ENCODE measurements around the gene NR2F6.

NR2F6 gene

DNA sequence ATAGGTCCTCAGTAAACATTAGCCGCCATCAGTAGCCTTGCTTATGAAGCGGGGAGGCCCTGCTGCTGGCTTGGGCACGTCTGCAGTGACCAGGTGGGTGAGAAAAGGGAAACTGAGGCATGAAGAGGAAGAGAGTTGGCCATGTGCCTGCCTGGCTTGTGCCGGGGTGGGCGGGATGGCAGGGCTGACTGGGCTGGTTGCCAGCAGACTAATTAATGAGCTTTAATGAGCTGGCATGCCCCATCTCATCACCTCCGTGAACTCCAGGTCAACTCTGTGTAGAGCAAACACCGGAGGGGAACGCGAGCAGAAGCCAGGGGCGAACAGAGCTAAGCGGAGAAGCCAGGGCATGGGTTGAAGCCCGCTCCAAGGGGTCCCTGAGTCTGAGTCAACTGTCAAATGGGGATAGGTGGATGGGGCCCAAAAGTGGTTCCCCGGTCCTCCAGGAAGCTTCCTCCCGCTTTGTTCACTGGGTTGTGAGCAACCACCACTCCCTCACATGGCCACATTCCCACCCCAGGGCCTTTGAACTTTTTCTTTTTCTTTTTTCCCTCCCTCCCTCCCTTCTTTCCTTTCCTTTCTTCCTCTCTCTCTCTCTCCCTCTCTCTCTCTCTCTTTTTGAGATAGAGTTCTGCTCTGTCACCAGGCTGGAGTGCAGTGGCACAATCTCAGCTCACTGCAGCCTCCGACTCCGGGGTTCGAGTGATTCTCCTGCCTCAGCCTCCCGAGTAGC, 8.7 kb downstream of the NR2F6 start:
- TF ChIP-seq FOXM1 (IDR thresholded peaks at IDR 0.05; ENCODE audit: borderline replicate concordance, low read depth) (no peak), NFIC (IDR thresholded peaks at IDR 0.05) (peak; percentile 56)

DNA sequence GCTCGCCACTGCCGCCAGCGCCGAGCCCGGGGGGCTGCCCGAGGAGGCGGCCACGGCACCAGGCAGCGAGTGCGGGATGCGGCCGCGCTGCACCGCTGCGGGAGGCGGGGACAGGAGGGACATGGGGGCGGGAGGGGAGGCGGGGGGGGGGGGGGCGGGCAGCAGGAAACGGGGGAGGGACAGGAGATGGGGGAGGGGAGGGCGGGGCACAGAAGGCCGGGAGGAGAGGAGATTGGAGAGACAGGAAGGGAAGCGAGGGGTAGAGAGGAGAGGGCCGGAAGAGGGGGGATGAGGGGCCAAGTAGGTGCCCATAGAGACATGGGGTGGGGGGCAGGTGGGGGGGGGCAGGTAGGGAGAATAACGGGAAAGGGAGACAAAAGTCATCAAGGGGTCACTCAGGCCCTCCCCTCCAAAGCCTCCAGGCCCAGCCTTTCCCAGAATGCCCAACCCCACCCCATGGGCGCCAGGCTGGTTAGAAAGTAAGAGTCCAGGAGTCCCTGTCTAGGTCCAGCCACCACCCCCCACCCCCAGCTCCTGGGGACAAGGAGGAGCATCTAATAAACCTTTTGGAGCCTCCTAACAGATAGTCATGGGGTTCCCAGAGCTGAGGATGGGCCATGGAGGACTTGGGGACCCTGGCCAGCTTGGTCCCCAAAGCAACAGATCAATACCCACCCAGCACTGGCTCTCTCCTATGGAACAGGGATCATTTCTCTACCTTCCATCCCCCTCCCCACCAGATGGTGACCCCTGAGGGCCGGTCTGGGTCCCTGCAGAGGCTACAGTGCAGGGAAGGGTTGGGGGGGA, 9.5 kb downstream of the NR2F6 start:
- TF ChIP-seq TAF1 (IDR thresholded peaks at IDR 0.05; ENCODE audit: low read depth): no peak
- TF ChIP-seq, protein P1, sequence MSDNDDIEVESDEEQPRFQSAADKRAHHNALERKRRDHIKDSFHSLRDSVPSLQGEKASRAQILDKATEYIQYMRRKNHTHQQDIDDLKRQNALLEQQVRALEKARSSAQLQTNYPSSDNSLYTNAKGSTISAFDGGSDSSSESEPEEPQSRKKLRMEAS (IDR thresholded peaks at IDR 0.05): no peak
- TF ChIP-seq, protein P2, sequence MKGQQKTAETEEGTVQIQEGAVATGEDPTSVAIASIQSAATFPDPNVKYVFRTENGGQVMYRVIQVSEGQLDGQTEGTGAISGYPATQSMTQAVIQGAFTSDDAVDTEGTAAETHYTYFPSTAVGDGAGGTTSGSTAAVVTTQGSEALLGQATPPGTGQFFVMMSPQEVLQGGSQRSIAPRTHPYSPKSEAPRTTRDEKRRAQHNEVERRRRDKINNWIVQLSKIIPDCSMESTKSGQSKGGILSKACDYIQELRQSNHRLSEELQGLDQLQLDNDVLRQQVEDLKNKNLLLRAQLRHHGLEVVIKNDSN (IDR thresholded peaks at IDR 0.05): no peak
- no peak for TF ChIP-seq CREB1 (IDR thresholded peaks at IDR 0.05; ENCODE audit: low read depth)
- TF ChIP-seq NFIC (IDR thresholded peaks at IDR 0.05): no peak

DNA sequence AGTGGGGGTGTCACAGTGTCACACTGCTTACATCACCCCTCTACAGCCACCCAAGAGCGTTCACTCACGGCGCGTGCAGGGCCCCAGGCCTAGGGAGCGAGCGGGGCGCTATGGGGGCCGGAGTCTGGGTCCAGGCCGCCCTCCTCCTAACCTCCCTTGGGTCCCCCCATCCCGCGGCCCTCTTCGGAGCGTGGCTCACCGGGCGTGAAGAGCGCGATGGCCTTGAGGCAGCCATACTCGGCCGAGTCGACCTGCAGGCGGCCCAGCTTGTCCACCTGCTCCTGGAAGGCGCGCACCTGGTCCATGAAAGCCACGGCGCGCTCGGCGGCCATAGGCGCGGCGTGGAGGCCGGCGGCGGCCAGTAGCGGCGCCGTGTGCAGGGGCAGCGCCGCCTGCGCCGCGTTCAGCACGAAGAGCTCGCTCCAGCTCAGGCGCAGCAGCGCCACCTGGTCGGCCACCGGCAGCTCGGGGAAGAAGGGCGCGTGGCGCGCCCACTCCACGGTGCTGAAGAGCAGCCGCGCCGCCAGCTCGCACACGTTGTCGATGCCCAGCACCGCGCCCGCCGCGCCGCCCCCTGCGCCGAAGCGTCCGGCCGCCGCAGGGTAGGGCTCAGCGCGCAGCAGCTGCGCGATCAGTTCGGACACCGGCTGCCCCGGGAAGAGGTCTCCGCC, 10.3 kb downstream of the NR2F6 start:
- TF ChIP-seq ZBTB7A (IDR thresholded peaks at IDR 0.05; ENCODE audit: low read depth) (0 out of 2 replicates have a peak, but pooled peaks have one; percentile 23), EGR1 (IDR thresholded peaks at IDR 0.05) (no peak)

DNA sequence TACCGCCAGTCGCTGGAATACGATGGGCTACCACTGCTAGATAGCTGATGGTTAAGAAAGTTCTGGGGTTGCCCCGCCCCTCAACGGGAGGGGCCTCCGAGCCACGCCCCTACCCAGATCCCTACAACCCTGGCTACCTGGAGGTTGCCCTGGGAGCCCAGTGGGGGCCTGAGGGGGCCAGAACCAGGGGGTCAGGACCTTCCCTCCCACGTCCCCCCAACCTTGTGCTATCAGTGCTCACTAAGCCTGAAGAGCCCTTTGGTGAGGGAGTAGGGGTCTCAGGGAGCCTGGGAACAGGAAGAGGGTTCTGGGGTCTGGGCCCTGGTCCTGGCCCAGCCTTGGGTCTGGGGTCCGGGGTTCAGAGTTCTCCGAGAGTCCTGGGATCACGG, 10.8 kb downstream of the NR2F6 start:
- TF ChIP-seq ZBTB7A (IDR thresholded peaks at IDR 0.05; ENCODE audit: low read depth): peak; percentile 58; the same call in 1 of the 2 replicates
- no peak for TF ChIP-seq TEAD4 (IDR thresholded peaks at IDR 0.05)

DNA sequence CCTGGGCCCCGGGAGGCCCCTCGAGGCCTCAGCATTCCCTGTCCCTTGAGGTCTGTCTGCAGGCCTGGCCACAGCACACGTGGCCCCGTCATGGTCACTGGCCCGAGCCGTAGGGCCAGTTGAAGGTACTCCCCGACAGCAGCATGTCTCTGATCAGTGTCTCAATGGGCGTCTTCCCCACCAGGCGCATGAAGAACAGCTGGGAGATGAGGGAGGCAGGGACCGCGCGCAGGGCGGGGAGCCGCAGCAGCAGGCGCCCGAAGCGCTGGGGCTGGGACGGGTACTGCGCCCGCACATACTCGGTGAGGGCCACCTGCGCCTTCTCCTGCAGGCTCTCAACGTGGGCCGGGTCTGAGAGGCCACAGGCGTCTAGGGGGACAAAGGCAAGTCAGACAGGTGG, 13.5 kb downstream of the NR2F6 start:
- TF ChIP-seq EP300 (IDR thresholded peaks at IDR 0.05; ENCODE audit: borderline replicate concordance): no peak
- no peak for TF ChIP-seq CEBPB (IDR thresholded peaks at IDR 0.05)
- TF ChIP-seq FOXM1 (IDR thresholded peaks at IDR 0.05; ENCODE audit: borderline replicate concordance, low read depth): no peak
- no peak for TF ChIP-seq NFIC (IDR thresholded peaks at IDR 0.05)
- no peak for TF ChIP-seq TEAD4 (IDR thresholded peaks at IDR 0.05)
- no peak for TF ChIP-seq CREB1 (IDR thresholded peaks at IDR 0.05; ENCODE audit: low read depth)
- TF ChIP-seq, protein P2 (IDR thresholded peaks at IDR 0.05): no peak
- TF ChIP-seq TCF12 (IDR thresholded peaks at IDR 0.05; ENCODE audit: low read depth): no peak
- no peak for TF ChIP-seq EGR1 (IDR thresholded peaks at IDR 0.05)
- TF ChIP-seq, protein P1 (IDR thresholded peaks at IDR 0.05): no peak
- no peak for TF ChIP-seq TAF1 (IDR thresholded peaks at IDR 0.05; ENCODE audit: low read depth)
- no peak for TF ChIP-seq RAD21 (IDR thresholded peaks at IDR 0.05; ENCODE audit: low read depth)
- no peak for TF ChIP-seq YY1 (IDR thresholded peaks at IDR 0.05; ENCODE audit: low read depth)
- no peak for TF ChIP-seq ZBTB7A (IDR thresholded peaks at IDR 0.05; ENCODE audit: low read depth)
- TF ChIP-seq, protein P3, sequence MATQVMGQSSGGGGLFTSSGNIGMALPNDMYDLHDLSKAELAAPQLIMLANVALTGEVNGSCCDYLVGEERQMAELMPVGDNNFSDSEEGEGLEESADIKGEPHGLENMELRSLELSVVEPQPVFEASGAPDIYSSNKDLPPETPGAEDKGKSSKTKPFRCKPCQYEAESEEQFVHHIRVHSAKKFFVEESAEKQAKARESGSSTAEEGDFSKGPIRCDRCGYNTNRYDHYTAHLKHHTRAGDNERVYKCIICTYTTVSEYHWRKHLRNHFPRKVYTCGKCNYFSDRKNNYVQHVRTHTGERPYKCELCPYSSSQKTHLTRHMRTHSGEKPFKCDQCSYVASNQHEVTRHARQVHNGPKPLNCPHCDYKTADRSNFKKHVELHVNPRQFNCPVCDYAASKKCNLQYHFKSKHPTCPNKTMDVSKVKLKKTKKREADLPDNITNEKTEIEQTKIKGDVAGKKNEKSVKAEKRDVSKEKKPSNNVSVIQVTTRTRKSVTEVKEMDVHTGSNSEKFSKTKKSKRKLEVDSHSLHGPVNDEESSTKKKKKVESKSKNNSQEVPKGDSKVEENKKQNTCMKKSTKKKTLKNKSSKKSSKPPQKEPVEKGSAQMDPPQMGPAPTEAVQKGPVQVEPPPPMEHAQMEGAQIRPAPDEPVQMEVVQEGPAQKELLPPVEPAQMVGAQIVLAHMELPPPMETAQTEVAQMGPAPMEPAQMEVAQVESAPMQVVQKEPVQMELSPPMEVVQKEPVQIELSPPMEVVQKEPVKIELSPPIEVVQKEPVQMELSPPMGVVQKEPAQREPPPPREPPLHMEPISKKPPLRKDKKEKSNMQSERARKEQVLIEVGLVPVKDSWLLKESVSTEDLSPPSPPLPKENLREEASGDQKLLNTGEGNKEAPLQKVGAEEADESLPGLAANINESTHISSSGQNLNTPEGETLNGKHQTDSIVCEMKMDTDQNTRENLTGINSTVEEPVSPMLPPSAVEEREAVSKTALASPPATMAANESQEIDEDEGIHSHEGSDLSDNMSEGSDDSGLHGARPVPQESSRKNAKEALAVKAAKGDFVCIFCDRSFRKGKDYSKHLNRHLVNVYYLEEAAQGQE (IDR thresholded peaks at IDR 0.05; ENCODE audit: low read depth): no peak

DNA sequence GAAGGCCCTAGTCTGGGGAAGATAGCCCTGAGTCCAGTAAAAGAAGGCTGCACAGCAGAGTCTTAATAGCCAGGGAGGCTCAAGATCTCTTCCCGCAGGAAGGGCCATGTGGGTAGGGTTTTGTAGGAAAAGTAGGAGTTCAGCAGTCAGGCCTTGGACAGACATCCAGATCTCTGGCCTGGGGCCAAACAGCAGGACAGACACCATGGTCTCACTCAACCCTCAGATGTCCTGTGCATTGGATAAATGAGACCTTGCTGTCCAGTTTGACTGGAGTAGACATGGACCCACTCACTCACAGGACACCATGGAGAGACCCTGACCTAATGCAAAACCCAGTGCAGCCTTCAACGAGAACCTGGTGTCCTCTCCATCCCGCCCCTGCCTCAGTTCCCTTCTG, 15.8 kb downstream of the NR2F6 start:
- TF ChIP-seq, protein P2 (IDR thresholded peaks at IDR 0.05): no peak
- TF ChIP-seq TCF12 (IDR thresholded peaks at IDR 0.05; ENCODE audit: low read depth): no peak
- TF ChIP-seq, protein P3 (IDR thresholded peaks at IDR 0.05; ENCODE audit: low read depth): no peak
- peak; percentile 24 for TF ChIP-seq NFIC (IDR thresholded peaks at IDR 0.05)
- TF ChIP-seq TAF1 (IDR thresholded peaks at IDR 0.05; ENCODE audit: low read depth): no peak
- TF ChIP-seq EP300 (IDR thresholded peaks at IDR 0.05; ENCODE audit: borderline replicate concordance): no peak
